Upper lobe of left lung (tissue), 4 donors: ENCODE measurements around the gene PEPD.

Experiments
- CTCF ChIP-seq, 6 experiments: fragments of 450-650 bp in 4 of 6; fragments of 200-600 bp in 2 of 6; sonication (generic) in 2 of 6; IDR thresholded peaks; one replicate each; pipeline ENCODE4 v1.5.1; 2016 to 2019; ENCODE audit warnings: antibody characterized with exemption in 6 of 6
- POLR2A ChIP-seq, 4 donors: fragments of 450-650 bp; IDR thresholded peaks; one replicate each; pipeline ENCODE4 v1.5.1; 2016 to 2017; ENCODE audit warnings: antibody characterized with exemption in 4 of 4, mild to moderate bottlenecking in 2 of 4

- TF ChIP-seq CTCF (IDR thresholded peaks at IDR 0.05) = no peak
- TF ChIP-seq POLR2A (IDR thresholded peaks at IDR 0.05) = no peak
These were observed 109.9 kb downstream of the PEPD start for GRCh38 chr19:33411621-33412180.
